ENCODE measurements around the gene CCT7. TPM values are rescaled to one million over a fixed set of nuclear protein-coding genes. Genes with fewer than 3 reads are reported as not detected.

Gene CCT7
- total RNA-seq, 1 experiment from 2014 or later = 482 TPM

DNA sequence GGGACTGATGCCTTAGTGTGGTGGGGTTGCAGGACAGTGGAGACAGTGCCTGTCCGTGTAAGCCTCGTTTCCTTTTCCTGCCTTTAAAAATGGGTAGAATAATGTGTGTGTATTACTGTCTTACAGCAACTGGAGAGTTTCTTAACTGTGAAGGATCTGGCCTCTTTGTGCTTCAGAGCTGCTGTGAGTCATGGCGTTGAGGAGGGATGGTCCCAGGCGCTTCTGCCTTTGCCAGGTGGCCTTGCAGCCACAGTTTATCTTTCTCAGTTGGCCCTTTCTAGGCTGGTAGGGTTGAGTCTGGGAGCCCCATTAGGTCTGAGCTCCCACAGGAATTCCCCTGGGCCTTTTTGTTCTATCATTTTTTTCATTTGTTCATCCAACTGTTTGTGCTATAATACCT, 10.3 kb upstream of the CCT7 start:
- no peak for DNase-seq (ENCODE audit: low spot score)
- ChIA-PET POLR2A (interaction anchor here (1.1 kb wide), 1 partner anchor 10 kb away, joined by 3 read pairs; the partner anchor contains the start of genes CCT7 and PRADC1), CTCF (interaction anchor here (0.9 kb wide), 1 partner anchor 47 kb away, joined by 3 read pairs; no protein-coding TSS in a partner anchor)
- Mint-ChIP-seq H3K9me3 (no peaks in the 10 kb centered on the region), H3K4me3 (no peak overlapping the region), H3K4me1 (no peaks in the 10 kb centered on the region), H3K27me3 (ENCODE audit: low read depth) (no peaks in the 10 kb centered on the region), H3K27ac (no peak overlapping the region), H3K36me3 (peaks cover 21% of the 10 kb centered on the region)
- ATAC-seq = no peak
- TF ChIP-seq, protein P1, sequence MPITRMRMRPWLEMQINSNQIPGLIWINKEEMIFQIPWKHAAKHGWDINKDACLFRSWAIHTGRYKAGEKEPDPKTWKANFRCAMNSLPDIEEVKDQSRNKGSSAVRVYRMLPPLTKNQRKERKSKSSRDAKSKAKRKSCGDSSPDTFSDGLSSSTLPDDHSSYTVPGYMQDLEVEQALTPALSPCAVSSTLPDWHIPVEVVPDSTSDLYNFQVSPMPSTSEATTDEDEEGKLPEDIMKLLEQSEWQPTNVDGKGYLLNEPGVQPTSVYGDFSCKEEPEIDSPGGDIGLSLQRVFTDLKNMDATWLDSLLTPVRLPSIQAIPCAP (CRISPR knock-in tag; IDR thresholded peaks at IDR 0.05) = no peak
- no peak for TF ChIP-seq ATF6 (CRISPR knock-in tag; IDR thresholded peaks at IDR 0.05)
- TF ChIP-seq TCF7 (CRISPR knock-in tag; IDR thresholded peaks at IDR 0.05; ENCODE audit: low read depth) = no peak
- TF ChIP-seq, protein P2, sequence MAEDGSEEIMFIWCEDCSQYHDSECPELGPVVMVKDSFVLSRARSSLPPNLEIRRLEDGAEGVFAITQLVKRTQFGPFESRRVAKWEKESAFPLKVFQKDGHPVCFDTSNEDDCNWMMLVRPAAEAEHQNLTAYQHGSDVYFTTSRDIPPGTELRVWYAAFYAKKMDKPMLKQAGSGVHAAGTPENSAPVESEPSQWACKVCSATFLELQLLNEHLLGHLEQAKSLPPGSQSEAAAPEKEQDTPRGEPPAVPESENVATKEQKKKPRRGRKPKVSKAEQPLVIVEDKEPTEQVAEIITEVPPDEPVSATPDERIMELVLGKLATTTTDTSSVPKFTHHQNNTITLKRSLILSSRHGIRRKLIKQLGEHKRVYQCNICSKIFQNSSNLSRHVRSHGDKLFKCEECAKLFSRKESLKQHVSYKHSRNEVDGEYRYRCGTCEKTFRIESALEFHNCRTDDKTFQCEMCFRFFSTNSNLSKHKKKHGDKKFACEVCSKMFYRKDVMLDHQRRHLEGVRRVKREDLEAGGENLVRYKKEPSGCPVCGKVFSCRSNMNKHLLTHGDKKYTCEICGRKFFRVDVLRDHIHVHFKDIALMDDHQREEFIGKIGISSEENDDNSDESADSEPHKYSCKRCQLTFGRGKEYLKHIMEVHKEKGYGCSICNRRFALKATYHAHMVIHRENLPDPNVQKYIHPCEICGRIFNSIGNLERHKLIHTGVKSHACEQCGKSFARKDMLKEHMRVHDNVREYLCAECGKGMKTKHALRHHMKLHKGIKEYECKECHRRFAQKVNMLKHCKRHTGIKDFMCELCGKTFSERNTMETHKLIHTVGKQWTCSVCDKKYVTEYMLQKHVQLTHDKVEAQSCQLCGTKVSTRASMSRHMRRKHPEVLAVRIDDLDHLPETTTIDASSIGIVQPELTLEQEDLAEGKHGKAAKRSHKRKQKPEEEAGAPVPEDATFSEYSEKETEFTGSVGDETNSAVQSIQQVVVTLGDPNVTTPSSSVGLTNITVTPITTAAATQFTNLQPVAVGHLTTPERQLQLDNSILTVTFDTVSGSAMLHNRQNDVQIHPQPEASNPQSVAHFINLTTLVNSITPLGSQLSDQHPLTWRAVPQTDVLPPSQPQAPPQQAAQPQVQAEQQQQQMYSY (CRISPR knock-in tag; IDR thresholded peaks at IDR 0.05) = no peak
- no peak for TF ChIP-seq NFYB (CRISPR knock-in tag; conservative IDR thresholded peaks at IDR 0.05; ENCODE audit: low read depth)
- no peak for TF ChIP-seq ZNF232 (CRISPR knock-in tag; IDR thresholded peaks at IDR 0.05)
- TF ChIP-seq ZNF219 (CRISPR knock-in tag; IDR thresholded peaks at IDR 0.05; ENCODE audit: borderline replicate concordance) = no peak
- no peak for TF ChIP-seq GTF2I (CRISPR knock-in tag; conservative IDR thresholded peaks at IDR 0.05)
- TF ChIP-seq SP1 (CRISPR knock-in tag; conservative IDR thresholded peaks at IDR 0.05) = no peak
- TF ChIP-seq HMGXB4 (CRISPR knock-in tag; IDR thresholded peaks at IDR 0.05) = no peak
- no peak for TF ChIP-seq ATF3 (CRISPR knock-in tag; conservative IDR thresholded peaks at IDR 0.05)
- no peak for TF ChIP-seq USF2 (CRISPR knock-in tag; IDR thresholded peaks at IDR 0.05)

GRCh38 chr2:73225513-73226360, 8.4 kb upstream of the CCT7 start:
- Mint-ChIP-seq H3K4me1 (no peaks in the 10 kb centered on the region), H3K4me3 (no peak overlapping the region), H3K27ac (no peak overlapping the region), H3K9me3 (no peaks in the 10 kb centered on the region), H3K36me3 (peaks cover 21% of the 10 kb centered on the region), H3K27me3 (ENCODE audit: low read depth) (no peaks in the 10 kb centered on the region)
- ATAC-seq = no peak
- CTCF ChIA-PET = no interaction called here
- no peak for DNase-seq (ENCODE audit: low spot score)
- POLR2A ChIA-PET = no interaction called here
- TF ChIP-seq MAX (CRISPR knock-in tag; IDR thresholded peaks at IDR 0.05) (no peak), E2F5 (CRISPR knock-in tag; IDR thresholded peaks at IDR 0.05) (no peak), RELA (CRISPR knock-in tag; IDR thresholded peaks at IDR 0.05; ENCODE audit: borderline replicate concordance) (no peak), MXD4 (CRISPR knock-in tag; IDR thresholded peaks at IDR 0.05; ENCODE audit: borderline replicate concordance) (no peak), ZNF671 (CRISPR knock-in tag; IDR thresholded peaks at IDR 0.05) (no peak), NFATC4 (CRISPR knock-in tag; IDR thresholded peaks at IDR 0.05) (no peak), HMGXB4 (CRISPR knock-in tag; IDR thresholded peaks at IDR 0.05) (no peak), ZBTB43 (CRISPR knock-in tag; IDR thresholded peaks at IDR 0.05) (no peak)

Measured in WTC11 (cell line).